SK-N-SH (cell line): Measurements from ENCODE around the gene XIRP2.
A peak's percentile ranks its signal among the peaks of the same experiment; 100 is the strongest.

Source experiments
- EP300 ChIP-seq, 2 experiments: IDR thresholded peaks; 2 replicates each; pipeline versions ENCODE4 v1.4.0 to v1.6.1; 2012; ENCODE audit warnings: borderline replicate concordance in 1 of 2, low read depth in 1 of 2, low read length in 1 of 2
- FOXJ3 ChIP-seq: sonication (generic); formaldehyde crosslinking; IDR thresholded peaks from 2 replicates; pipeline ENCODE4 v1.5.1; 2020; ENCODE audit warnings: mild to moderate bottlenecking, missing genetic modification reagents
- JUND ChIP-seq: IDR thresholded peaks from 2 replicates; pipeline ENCODE4 v1.4.0; 2012
- NFIC ChIP-seq: IDR thresholded peaks from 2 replicates; pipeline ENCODE4 v1.4.0; 2012; ENCODE audit warnings: borderline replicate concordance
- TCF12 ChIP-seq: IDR thresholded peaks from 2 replicates; pipeline ENCODE4 v1.4.0; 2012
- TF ChIP-seq, protein P1 (sequence below): fragments of 200-600 bp; sonication (generic); IDR thresholded peaks from 2 replicates; pipeline ENCODE4 v1.6.1; 2017; ENCODE audit warnings: antibody characterized with exemption, mild to moderate bottlenecking, moderate library complexity

- no peak for TF ChIP-seq EP300 (IDR thresholded peaks at IDR 0.05; ENCODE audit: borderline replicate concordance in 1 of 2, low read depth in 1 of 2, low read length in 1 of 2)
- TF ChIP-seq TCF12, result peak; percentile 32; the same call in 1 of the 2 replicates
- TF ChIP-seq FOXJ3, result no peak
- TF ChIP-seq JUND, result no peak
- TF ChIP-seq NFIC, result peak; percentile 20; the same call in 1 of the 2 replicates
- TF ChIP-seq, protein P1, sequence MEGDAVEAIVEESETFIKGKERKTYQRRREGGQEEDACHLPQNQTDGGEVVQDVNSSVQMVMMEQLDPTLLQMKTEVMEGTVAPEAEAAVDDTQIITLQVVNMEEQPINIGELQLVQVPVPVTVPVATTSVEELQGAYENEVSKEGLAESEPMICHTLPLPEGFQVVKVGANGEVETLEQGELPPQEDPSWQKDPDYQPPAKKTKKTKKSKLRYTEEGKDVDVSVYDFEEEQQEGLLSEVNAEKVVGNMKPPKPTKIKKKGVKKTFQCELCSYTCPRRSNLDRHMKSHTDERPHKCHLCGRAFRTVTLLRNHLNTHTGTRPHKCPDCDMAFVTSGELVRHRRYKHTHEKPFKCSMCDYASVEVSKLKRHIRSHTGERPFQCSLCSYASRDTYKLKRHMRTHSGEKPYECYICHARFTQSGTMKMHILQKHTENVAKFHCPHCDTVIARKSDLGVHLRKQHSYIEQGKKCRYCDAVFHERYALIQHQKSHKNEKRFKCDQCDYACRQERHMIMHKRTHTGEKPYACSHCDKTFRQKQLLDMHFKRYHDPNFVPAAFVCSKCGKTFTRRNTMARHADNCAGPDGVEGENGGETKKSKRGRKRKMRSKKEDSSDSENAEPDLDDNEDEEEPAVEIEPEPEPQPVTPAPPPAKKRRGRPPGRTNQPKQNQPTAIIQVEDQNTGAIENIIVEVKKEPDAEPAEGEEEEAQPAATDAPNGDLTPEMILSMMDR, result no peak
Observed at GRCh38 chr2:167135706-167136105, 247.4 kb downstream of the XIRP2 start.
